Measurements from ENCODE around the gene ATXN10.
"Not testable (repeated sequence)": the region's sequence is repeated elsewhere in the genome, so short reads cannot be mapped to it uniquely, and the experiment has no call there.

The ATXN10 gene

GRCh38 chr22:45644714-45645113 is 26.9 kb upstream of the ATXN10 start:
- DNase-seq = no peak

GRCh38 chr22:45645150-45645525 is 26.5 kb upstream of the ATXN10 start:
- DNase-seq = no peak

- DNase-seq = peak; percentile 82
These were observed 25.9 kb upstream of the ATXN10 start for GRCh38 chr22:45645526-45646414.

DNA sequence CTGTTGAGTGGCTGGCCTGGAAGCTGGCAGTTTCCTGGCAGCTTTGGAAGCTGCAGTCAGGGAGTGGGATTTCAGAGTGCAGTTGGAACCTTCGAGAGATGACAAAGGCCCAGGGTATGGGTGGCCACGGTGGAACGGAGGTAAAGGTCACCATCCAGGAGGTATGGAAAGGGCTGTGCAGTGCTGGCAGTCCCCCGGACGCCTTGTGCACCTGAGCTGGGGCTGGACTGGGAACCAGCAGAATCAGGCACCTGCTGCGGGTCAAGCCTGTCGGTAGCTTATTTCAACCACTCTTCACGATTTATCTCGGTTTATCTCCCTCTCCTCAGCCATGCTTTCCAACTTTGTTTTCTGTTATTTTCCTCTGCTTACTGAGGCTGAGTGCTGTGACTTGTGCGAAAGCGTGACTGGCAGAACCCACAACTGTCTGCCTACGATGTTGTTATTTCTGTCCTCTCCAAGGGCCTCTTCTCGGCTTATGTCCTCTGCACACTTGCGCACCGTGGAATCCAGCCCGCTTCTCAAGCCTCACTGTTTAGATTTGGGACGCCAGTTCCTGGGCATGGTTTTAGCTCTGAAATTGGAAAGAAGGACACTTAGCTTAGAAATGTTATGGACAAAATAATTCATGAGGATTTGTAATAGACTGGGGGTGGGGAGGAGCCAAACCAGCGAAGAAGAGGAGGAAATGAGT is 24.0 kb upstream of the ATXN10 start:
- no peak for DNase-seq

DNA sequence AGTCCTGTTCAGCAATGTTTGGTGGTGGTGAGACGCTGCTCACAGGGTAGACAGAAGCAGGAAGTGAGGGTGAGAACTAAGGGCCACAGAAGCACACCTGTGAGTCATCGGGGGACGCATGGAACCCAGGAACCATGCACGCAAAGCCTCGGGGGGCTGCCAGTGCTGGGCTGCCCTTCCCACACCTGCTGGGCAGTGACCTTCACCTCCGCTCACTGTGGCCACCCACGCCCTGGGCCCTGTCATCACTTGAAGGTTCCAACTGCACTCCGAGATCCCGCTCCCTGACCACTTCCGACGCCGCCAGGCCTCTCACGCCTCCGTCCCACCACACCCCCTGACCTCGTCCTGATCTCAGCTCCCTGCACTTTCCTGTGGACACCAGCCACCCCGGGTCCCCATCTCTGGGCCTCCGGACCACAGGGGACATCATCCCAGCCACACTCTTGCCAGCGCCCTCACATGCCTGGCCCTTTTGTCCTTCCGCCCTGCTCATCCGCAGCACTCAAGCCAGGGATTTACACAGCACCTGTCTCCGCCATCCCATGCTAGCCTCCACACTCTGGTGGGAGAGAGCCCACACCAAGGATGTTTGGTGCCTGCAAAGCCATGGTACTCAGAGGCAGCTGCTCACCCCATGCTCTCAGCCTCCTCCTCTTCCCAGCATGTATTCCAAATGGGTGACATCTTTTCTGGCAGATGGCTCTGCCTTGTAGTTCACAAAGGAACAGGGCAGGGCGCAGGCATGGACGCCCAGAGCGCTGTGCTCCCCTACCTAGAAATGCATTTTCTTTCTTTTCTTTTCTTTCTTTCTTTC is 23.1 kb upstream of the ATXN10 start:
- DNase-seq = no peak

DNA sequence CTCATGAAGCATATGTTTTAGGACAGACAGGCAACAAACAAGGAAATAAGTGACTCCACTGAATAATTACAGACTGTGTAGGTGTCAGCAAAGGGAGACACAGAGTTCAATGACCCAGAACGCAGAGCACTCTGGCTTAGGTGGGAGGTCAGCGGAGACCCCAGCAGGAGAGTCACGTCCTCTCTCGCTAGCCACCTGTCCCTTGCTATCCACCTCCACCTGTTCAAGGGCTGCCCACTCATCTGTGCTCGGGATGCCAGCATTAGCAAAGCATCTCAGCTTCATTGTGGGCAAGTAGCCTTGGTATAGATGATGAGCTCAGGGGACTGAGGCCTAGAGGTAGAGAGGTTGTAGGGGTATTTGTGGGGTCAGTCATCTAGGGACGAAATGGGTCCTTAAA is 21.8 kb upstream of the ATXN10 start:
- no peak for DNase-seq

DNA sequence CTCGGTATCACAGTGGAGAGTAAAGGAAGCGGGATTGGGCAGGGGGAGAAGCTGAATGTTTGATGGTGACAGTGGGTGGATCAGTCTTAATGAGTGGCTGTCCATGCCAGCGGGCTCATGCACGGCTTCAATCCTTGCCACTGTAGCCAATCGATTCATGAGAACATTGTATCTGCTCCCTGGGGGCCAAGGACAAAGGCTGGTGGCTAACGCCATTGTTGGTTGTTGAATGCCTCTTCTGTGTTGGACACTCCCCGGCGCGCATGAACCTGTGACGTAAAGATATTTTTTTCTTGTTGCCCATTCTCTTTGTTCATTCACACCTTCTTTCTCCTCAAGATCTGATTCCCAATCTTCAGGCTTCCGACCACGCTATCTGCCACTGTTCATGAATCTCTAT is 20.9 kb upstream of the ATXN10 start:
- DNase-seq = no peak

DNA sequence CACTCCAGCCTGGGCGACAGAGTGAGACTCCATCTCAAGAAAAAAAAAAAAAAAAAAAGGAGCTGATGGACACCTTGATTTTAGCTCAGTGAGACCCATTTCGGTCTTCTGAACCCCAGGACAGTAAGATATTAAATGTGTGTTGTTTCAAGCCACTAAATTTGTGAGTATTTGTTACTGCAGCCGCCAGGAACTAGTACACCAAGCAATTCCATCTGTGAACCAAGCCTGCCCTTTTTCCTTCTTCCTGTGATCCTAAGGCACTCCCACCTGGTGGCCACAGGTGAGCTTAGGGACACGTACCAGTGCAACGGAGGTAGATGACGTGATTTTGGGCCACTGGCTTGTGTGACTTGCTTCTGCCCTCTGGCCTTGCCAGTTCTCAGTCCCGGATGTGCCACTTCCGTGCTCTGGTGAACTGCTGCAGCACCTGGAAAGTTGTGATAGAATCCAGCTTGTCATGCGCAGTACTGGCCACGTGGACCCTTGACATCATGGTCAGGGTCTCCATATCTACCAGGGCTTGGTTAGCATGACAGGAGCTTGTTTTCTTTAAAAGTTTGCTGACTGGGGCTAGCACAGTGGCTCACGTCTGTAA is 19.6 kb upstream of the ATXN10 start:
- DNase-seq = no peak

- no peak for DNase-seq
These were observed 15.1 kb upstream of the ATXN10 start for GRCh38 chr22:45656577-45656976.

- DNase-seq = no peak
These were observed 13.9 kb upstream of the ATXN10 start for GRCh38 chr22:45657701-45658100.

GRCh38 chr22:45664136-45664646 is 7.4 kb upstream of the ATXN10 start:
- DNase-seq = no peak

- DNase-seq = no peak
These were observed 4.1 kb upstream of the ATXN10 start for GRCh38 chr22:45667486-45667885.

DNA sequence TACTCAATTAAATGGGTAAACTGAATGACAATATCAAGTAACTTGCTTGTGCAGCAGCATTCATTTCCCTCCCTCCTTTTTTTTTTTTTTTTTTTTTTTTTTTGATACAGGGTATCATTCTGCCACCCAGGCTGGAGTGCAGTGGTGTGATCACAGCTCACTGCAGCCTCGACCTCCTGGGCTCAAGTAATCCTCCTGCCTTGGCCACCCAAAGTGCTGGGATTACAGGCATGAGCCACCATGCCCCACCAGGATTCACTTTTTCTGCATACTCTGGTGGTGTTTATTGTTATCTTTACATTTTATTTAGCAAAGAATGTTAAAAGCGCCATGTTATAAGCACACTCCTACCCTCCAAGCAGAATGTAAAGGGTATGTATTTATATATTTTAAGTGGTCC is 1.3 kb upstream of the ATXN10 start:
- DNase-seq = not testable (repeated sequence)

- no peak for DNase-seq
These were observed 452 bp upstream of the ATXN10 start for GRCh38 chr22:45670981-45671782.

- DNase-seq = no peak
These were observed 1.2 kb downstream of the ATXN10 start for GRCh38 chr22:45672564-45673481.

- DNase-seq = no peak
These were observed 2.0 kb downstream of the ATXN10 start for GRCh38 chr22:45673482-45674175.

- no peak for DNase-seq
These were observed 4.4 kb downstream of the ATXN10 start for GRCh38 chr22:45676024-45676423.

GRCh38 chr22:45677063-45677462 is 5.4 kb downstream of the ATXN10 start:
- no peak for DNase-seq

DNA sequence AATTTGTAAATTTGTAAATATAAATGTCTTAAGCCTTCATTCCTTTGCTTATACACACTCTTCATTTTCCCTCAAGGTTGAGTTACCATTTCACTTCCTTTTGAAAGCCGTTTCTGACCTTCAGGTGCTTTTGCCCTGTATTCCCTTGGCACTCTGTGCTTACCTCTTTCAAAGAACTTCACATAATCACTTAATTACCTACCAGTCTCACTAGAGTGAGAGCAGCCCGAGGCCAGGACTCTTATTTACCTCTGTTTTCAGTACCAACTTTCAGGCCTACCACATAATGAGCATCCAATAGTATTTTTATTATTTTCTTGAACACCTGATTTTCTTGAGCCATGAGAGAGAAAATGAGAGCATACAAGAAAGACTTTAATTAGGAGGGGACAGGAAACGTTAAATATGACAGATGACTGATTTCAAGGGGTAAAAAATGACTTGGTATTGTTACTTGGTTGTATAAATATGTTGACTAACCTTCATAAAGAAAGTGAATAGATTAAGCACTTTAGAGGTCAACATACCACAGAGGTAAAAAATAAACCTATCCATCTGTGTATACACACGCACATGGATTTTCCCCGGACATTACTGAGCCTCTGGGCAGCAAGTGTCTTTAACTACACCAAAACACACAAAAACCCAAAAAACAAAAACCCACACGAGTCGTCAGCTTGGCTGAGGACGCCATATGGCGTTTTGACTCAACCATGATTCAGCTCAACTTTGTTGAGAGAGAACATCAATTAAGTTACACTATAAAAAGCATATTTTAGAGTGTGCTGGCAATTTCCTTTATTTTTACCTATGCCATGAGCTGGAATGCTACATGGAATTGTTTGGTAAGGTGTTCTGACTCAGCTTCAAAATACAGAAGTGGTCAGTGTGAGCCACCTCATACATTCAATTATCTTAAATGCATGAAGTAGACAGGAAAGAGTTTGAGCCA is 7.6 kb downstream of the ATXN10 start:
- DNase-seq = no peak
